Heart left ventricle (tissue), 13 donors: ENCODE results near the gene CSN1S1.

Source experiments
- POLR2A ChIP-seq, 2 donors: fragments of 450-650 bp; IDR thresholded peaks; one replicate each; pipeline ENCODE4 v1.6.1; 2017; ENCODE audit warnings: antibody characterized with exemption in 2 of 2, mild to moderate bottlenecking in 2 of 2, moderate library complexity in 2 of 2
- TF ChIP-seq, protein P1 (sequence below), 12 donors: fragments of 200-600 bp; sonication (generic) in 4 of 12; IDR thresholded peaks; one replicate each; pipeline versions ENCODE4 v1.5.0 to v1.8.0; 2018 to 2022; ENCODE audit warnings: antibody characterized with exemption in 12 of 12, mild to moderate bottlenecking in 5 of 12
- donor health status: ischemic (EF 13 %, LVEDD 7.1; RV severe dilation, severe dysfunction).
- donor health status: DM: no; HTN: yes; CAD: no.
- donor health status: DM: no; HTN: no; CAD: no.
- donor health status: ischemic (EF 25% LVEDD 6.9; RV normal size, moderate dysfunction).
- donor health status: ischemic (EF 25% LVEDD 5.7; RV mildly dilated, moderate dysfunction).
- donor health status: ischemic (EF 35%, LVEDD 5.7; RV mildly dilated, moderate dysfunction).
- donor health status: nonischemic (EF 11% LVEDD 7.7; RV severe dilation, severe dysfunction).
- donor health status: DM: yes; HTN: yes; CAD: no.
- donor health status: PGD.
- donor health status: ischemic (EF 29% LVEDD 5.4; RV normal size, mild dysfunction).
- donor health status: nonischemic (EF 23%, LVEDD 6.1; RV moderate dilation, normal function).

DNA sequence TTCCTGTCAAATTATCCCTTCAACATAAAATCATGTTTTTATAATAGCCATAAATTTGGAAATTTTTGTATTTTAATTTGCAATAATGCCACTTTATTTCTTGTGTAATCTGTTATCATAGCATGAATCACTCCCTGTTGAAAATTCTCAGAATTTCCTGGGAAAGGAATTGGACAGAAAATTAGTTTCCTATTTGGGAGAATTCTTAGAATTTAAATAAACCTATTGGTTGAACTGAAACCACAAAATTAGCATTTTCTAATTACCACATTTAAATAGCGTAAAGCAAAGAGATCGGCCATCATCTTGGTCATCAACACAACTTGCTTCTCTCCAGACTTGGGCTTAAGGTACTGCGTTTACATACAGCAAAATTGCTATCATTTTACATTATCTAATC lies at the start of gene CSN1S1:
- TF ChIP-seq, protein P1, sequence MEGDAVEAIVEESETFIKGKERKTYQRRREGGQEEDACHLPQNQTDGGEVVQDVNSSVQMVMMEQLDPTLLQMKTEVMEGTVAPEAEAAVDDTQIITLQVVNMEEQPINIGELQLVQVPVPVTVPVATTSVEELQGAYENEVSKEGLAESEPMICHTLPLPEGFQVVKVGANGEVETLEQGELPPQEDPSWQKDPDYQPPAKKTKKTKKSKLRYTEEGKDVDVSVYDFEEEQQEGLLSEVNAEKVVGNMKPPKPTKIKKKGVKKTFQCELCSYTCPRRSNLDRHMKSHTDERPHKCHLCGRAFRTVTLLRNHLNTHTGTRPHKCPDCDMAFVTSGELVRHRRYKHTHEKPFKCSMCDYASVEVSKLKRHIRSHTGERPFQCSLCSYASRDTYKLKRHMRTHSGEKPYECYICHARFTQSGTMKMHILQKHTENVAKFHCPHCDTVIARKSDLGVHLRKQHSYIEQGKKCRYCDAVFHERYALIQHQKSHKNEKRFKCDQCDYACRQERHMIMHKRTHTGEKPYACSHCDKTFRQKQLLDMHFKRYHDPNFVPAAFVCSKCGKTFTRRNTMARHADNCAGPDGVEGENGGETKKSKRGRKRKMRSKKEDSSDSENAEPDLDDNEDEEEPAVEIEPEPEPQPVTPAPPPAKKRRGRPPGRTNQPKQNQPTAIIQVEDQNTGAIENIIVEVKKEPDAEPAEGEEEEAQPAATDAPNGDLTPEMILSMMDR (IDR thresholded peaks at IDR 0.05): no peak
- TF ChIP-seq POLR2A (IDR thresholded peaks at IDR 0.05): no peak
